Heart left ventricle (tissue), 13 donors: ENCODE results near the gene POTEI.
"Not testable (repeated sequence)": the region's sequence is repeated elsewhere in the genome, so short reads cannot be mapped to it uniquely, and the experiment has no call there.

Experiments used
- CTCF ChIP-seq, 12 donors: fragments of 200-600 bp; sonication (generic) in 4 of 12; IDR thresholded peaks; one replicate each; pipeline versions ENCODE4 v1.5.0 to v1.8.0; 2018 to 2022; ENCODE audit warnings: antibody characterized with exemption in 12 of 12, mild to moderate bottlenecking in 5 of 12
- POLR2A ChIP-seq, 2 donors: fragments of 450-650 bp; IDR thresholded peaks; one replicate each; pipeline ENCODE4 v1.6.1; 2017; ENCODE audit warnings: antibody characterized with exemption in 2 of 2, mild to moderate bottlenecking in 2 of 2, moderate library complexity in 2 of 2
- donor health status: ischemic (EF 13 %, LVEDD 7.1; RV severe dilation, severe dysfunction).
- donor health status: DM: no; HTN: yes; CAD: no.
- donor health status: DM: no; HTN: no; CAD: no.
- donor health status: ischemic (EF 25% LVEDD 6.9; RV normal size, moderate dysfunction).
- donor health status: ischemic (EF 25% LVEDD 5.7; RV mildly dilated, moderate dysfunction).
- donor health status: ischemic (EF 35%, LVEDD 5.7; RV mildly dilated, moderate dysfunction).
- donor health status: nonischemic (EF 11% LVEDD 7.7; RV severe dilation, severe dysfunction).
- donor health status: DM: yes; HTN: yes; CAD: no.
- donor health status: PGD.
- donor health status: ischemic (EF 29% LVEDD 5.4; RV normal size, mild dysfunction).
- donor health status: nonischemic (EF 23%, LVEDD 6.1; RV moderate dilation, normal function).

- TF ChIP-seq CTCF, POLR2A (IDR thresholded peaks at IDR 0.05): not testable (repeated sequence)
These were observed 29.1 kb upstream of the POTEI start for GRCh38 chr2:130538271-130538670.
